GM18951 (cell line): ENCODE results near the gene ACVR2B.

Experiments used
- POLR2A ChIP-seq: IDR thresholded peaks from 4 replicates; pipeline ENCODE4 v1.6.1; 2011; ENCODE audit warnings: mild to moderate bottlenecking; ENCODE audit not compliant: insufficient read length, insufficient read depth; ENCODE audit errors: extremely low read depth
- in situ Hi-C: fragments of 300-500 bp; cut with MboI; formaldehyde crosslinking; loops from one replicate; pipeline ENCODE4 v1.12.0; 2022; ENCODE audit warnings: low sequenced_read_pairs, mixed read lengths, inconsistent platforms; ENCODE audit not compliant: unreplicated experiment

The ACVR2B gene

DNA sequence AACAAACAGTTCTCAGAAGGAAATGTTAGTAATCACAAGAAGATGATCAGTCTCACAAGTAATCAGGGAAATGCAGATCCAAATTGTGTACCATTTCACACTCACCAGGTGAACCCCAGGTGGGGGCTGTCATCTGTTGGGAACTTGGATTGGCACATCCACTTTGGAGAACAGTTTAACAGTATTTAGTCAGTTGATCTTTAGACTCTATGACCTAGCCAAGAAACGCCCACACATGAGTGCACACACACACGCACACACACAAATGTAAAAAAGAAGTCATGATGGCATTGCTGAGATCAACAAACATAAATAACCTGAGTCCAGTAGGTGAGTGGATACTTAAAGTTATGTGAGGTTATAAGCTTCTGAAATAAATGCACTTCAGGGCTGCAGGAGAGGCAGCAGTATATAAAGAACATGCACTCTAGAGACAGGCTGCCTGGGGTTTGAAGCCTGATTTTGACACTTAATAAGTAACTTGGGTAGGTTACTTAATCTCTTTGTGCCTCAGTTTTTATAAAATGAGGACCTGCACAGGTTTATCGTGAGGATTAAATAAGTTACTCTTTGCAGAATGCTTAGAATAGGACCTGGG, 17.7 kb downstream of the ACVR2B start:
- TF ChIP-seq POLR2A = no peak
- in situ Hi-C loops = no loop called here

DNA sequence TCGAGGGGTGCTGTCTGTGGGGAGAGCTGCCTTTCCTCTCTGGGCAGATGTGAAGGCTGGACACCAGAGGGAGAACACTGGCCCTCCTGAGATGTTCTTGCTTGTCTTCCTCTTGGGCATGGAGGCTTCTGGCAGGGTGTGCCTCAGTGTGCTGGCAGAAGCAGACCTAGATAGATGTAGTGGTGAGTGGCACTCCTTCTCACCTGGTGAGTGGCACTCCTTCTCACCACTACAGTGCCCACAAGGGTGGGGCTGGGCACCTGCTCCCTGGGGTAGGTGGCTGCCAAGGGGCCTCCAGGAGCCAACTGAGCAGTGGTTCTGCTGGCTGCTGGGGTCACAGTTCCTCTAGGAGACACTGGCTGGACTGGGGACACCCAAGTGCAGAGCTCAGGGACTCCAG, 18.7 kb downstream of the ACVR2B start:
- TF ChIP-seq POLR2A = no peak
- in situ Hi-C loops = no loop called here

DNA sequence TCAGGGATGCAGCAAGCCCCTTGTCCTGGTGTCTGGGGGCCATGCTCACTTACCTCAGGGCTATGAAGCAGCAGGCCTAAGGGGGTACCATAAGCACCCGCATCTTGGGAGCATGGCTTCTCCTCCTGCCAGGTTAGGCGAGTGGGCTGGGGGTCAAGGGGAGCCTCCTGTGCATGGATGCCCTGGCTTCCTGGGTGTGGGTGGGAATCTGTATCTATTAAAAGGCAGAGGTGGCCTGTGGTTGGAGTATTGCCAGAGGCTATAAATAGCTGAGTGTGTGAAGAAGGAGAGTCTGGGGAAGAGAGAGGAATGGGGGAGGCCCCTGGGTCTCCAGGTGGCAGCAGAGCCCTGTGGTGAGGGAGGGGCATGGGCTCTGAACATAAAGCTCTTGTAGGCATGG, 19.5 kb downstream of the ACVR2B start:
- in situ Hi-C loops = no loop called here
- no peak for TF ChIP-seq POLR2A

DNA sequence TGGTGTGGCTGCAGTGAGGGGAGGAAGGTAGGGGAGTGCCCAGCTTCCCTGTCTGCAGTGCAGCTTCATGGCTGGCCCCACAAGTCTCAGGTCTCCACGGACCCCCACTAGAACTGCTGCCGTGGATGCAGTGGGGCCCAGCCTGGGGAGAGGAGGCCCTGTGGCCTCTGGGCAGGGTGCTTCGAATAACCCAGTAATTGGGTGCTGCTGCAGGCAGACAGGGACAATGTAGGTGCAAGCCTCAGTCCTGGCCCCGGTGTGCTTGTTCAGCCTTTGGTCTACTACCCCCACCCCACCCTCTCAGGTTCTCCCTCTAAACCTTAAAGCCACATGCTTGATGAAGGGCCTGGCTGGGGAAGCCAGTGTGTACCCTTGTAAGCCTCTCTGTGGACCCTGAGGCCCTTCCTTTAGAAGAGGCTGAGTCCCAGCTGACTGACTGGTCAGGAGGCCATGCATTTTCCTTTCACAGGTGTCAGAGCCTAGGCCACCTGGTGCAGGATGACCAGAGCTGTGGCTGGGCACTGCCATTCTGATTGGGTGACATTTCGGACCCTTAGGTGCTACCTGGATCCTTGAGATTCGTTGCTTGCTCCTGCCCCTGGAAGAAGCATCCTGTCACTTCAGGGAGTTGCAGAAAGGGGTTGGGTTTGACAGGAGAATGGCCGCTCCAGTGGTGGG, 21.4 kb downstream of the ACVR2B start:
- in situ Hi-C loops = no loop called here
- no peak for TF ChIP-seq POLR2A

DNA sequence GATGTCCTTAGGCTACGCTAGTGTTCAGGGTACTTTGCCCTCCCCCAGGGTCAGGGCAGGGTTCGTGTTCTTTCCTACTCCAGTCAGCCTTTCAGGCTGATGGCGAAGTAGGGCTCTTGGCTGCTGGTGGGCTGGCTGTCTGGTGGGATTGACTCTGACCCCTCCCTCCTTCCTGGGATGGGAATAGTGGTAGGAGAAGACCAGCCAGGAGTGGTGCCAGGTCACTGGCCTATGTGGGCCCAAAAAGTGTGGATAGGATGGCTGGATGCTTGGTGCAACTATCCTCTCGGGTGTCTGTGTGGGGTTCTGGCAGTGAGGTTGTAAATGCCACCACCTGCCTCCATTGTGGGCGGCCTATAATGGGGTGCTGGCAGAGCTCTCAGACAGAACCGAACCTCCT, 22.0 kb downstream of the ACVR2B start:
- TF ChIP-seq POLR2A = no peak
- in situ Hi-C loops = no loop called here

DNA sequence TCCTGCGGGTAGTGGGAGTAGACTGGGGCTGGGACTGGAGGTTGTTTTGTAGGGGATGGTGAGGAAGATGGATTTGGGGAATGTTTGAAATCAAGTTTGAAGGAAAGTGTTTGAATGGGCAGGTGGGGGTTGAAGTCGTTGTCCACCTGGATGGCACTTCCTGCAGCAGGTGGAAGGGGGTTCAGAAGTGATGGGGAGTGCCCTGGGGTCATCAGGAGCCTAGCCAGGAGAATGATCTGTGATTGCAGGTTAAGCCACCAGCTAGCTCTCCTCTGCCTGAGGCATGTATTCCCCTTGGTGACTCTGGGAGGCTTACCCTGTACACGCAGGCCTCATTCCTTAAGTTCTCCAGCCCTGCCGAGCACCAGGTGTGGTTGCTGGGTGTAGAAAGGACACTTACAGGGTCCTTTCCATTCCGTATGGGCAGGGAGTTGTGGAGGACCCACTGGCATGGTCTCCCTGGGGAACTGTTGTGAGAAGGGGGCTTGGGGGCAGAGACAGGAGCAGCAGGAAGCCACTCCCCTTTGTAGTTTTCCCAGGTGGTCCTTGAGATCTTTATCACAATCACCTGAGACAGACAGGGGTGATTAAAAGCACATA, 22.6 kb downstream of the ACVR2B start:
- in situ Hi-C loops = no loop called here
- TF ChIP-seq POLR2A = no peak

DNA sequence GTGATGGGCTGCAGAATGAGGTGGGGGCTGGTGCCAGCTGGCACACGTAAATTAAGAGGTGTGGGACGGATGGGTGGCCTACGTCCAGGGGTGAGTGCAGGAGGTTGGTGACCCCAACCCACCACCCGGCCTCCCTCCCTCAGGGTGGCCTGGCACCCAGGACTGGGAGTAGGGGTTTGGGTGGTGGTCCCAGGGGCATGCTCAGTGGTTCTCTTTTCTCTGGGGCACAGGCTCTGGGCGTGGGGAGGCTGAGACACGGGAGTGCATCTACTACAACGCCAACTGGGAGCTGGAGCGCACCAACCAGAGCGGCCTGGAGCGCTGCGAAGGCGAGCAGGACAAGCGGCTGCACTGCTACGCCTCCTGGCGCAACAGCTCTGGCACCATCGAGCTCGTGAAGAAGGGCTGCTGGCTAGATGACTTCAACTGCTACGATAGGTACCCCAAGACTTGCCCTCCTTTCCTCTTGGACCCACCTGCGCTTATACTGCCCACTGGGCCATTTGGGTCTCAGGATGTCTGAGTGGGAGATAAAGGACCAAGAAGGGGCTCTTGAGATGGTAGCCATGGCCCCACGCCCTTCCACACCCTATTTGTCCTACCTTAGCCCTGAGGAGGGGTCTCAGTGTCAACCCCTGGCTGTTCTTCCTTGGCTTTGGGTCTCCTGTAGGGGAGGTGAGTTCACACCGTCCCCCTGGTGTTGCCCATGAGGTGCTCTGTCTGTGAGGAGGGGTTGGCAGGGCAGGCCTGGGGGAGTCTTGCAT, 23.5 kb downstream of the ACVR2B start:
- TF ChIP-seq POLR2A = no peak

DNA sequence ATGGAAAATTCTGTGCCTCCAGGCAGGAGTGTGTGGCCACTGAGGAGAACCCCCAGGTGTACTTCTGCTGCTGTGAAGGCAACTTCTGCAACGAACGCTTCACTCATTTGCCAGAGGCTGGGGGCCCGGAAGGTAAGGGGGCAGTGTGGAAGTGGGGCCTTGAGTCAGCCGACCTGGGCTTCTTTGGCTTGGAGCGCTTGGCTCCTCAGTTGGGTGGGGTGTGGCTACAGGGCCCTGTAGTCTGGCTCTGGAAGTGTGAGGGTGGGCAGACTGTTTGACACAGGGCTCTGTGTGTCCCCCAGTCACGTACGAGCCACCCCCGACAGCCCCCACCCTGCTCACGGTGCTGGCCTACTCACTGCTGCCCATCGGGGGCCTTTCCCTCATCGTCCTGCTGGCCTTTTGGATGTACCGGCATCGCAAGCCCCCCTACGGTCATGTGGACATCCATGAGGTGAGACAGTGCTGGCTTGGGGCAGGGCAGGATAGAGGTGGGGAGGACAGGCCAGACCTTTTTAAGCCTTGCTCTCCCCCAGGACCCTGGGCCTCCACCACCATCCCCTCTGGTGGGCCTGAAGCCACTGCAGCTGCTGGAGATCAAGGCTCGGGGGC, 24.3 kb downstream of the ACVR2B start:
- TF ChIP-seq POLR2A = no peak
- in situ Hi-C loops = no loop called here

More for the DNA sequence above, 23.5 kb downstream of the ACVR2B start:
- in situ Hi-C loops = no loop called here

DNA sequence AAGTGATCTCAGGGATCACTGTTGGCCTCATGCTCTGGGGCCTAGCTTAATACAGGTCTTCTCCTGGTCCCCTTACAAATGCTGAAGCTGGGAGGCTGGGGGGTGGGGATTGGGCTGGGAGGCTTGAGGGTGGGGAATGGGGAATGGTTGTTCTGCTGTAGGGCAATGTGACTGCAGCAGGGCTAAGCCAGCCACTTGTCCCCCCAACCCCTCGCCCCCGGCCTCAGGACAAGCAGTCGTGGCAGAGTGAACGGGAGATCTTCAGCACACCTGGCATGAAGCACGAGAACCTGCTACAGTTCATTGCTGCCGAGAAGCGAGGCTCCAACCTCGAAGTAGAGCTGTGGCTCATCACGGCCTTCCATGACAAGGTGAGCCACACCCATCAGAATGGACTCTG, 25.2 kb downstream of the ACVR2B start:
- no peak for TF ChIP-seq POLR2A
- in situ Hi-C loops = no loop called here

DNA sequence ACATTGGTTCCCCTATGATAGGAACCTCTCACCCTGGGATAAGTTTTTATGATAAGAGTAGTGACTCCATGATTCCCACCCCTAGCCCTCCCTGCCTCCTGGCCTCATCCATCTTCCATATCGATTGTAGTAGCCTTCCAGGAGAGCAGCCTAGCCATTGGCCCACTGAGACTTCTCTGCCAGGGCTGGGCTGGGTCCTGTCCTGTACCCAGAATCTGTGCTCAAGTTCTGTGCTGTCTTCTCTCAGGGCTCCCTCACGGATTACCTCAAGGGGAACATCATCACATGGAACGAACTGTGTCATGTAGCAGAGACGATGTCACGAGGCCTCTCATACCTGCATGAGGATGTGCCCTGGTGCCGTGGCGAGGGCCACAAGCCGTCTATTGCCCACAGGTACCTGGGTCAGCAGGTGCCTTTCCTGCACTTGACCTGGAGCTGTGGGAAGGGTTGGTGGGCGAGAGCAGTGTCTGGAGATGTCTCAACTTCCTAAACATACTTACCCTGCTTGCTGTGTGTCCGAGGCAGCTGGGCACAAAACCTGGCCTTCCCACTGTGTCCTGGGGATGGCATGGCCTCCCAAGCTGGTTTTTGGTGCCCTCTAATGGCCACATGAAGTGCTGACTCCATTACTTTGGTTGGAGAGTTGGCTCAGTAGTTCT, 25.9 kb downstream of the ACVR2B start:
- in situ Hi-C loops = no loop called here
- TF ChIP-seq POLR2A = no peak

DNA sequence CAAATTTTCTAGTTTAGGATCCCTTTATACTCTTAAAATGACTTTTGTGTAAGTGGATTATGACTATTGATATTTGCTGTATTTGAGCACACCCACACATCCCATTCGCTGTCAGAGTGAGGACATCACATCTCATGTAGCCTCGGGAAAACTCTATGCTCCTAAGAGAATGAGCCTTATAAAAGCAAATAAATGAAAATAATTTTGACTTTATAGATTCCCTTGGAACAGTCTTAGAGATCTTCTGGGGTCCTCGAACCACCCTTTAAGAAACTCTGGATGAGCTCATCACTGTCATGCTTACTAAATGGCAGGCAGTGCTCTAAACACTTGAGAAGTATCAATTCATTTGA, 26.4 kb downstream of the ACVR2B start:
- in situ Hi-C loops = no loop called here
- TF ChIP-seq POLR2A = no peak

DNA sequence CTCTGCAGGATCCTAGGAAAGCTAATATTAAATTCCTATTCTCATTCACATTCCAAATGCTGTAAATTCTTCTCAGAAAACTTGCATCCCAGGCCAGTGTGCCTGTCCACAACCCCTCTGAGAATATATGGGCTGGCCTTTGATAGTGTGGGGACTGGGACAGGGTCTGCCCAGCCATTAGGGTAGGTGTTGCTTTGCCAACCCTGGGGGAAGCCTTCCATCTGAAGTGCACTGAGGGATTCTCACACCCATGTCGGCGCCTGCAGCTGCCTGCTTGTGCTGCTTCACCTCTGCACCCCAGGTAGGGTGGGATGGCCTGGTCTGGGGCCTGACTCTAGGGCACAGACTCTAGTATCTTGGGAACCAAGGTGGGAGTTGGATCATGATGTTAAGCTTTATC, 27.2 kb downstream of the ACVR2B start:
- in situ Hi-C loops = no loop called here

DNA sequence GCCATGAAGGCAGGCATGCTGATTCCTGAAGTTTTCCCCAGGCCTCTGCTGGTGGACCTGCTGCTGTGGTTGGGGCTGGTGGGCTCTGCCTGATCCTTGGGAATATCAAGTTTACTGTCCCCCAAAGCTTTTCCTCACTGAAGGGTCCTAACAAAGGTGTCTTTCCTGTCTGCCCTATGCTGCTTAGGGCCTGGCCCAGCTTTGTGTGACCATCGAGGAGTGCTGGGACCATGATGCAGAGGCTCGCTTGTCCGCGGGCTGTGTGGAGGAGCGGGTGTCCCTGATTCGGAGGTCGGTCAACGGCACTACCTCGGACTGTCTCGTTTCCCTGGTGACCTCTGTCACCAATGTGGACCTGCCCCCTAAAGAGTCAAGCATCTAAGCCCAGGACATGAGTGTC, 29.3 kb downstream of the ACVR2B start:
- in situ Hi-C loops = no loop called here
- no peak for TF ChIP-seq POLR2A

More for the DNA sequence above, 27.2 kb downstream of the ACVR2B start:
- no peak for TF ChIP-seq POLR2A
